GM23338 (cell line): ENCODE data around the gene TNFAIP1. TPM values are rescaled to one million over a fixed set of nuclear protein-coding genes. Genes with fewer than 3 reads are reported as not detected.

Source experiments
- ATAC-seq: fragments of 200-7000 bp; cut with Tn5 transposase; 3 replicates; pipeline ENCODE4 v1.9.1; 2020
- DNase-seq: peaks from one replicate; pipeline ENCODE4 v3.0.0-alpha.2; 2015; ENCODE audit warnings: low spot score
- H2AFZ ChIP-seq: fragments of 200-600 bp; sonication (generic); 2 replicates; pipeline ENCODE4 v1.8.0; 2016; ENCODE audit warnings: antibody characterized with exemption, mild to moderate bottlenecking, moderate library complexity
- H3F3A ChIP-seq: fragments of 200-600 bp; sonication (generic); replicated peaks from 2 replicates; pipeline ENCODE4 v1.8.0; 2017; ENCODE audit warnings: antibody characterized with exemption, mixed run types, low read depth
- H3K27ac ChIP-seq: fragments of 200-600 bp; sonication (generic); 2 replicates; pipeline ENCODE4 v1.6.1; 2016; ENCODE audit warnings: low read depth
- H3K27me3 ChIP-seq: fragments of 200-600 bp; sonication (generic); 2 replicates; pipeline ENCODE4 v1.8.0; 2016; ENCODE audit warnings: mild to moderate bottlenecking, mixed run types, moderate library complexity; ENCODE audit not compliant: insufficient read depth
- H3K36me3 ChIP-seq: fragments of 200-600 bp; sonication (generic); 2 replicates; pipeline ENCODE4 v1.8.0; 2016; ENCODE audit warnings: mild to moderate bottlenecking; ENCODE audit not compliant: insufficient read depth
- H3K4me1 ChIP-seq: fragments of 200-600 bp; sonication (generic); 2 replicates; pipeline ENCODE4 v1.8.0; 2016; ENCODE audit warnings: mild to moderate bottlenecking, moderate library complexity; ENCODE audit not compliant: insufficient read depth
- H3K4me2 ChIP-seq: fragments of 200-600 bp; sonication (generic); 2 replicates; pipeline ENCODE4 v1.7.1; 2017; ENCODE audit warnings: mixed run types
- H3K4me3 ChIP-seq: fragments of 200-600 bp; sonication (generic); 2 replicates; pipeline ENCODE4 v1.6.1; 2016; ENCODE audit warnings: mixed run types
- H3K79me2 ChIP-seq: fragments of 200-600 bp; sonication (generic); replicated peaks from 2 replicates; pipeline ENCODE4 v1.8.0; 2017; ENCODE audit warnings: mild to moderate bottlenecking; ENCODE audit not compliant: insufficient read depth
- H3K9me2 ChIP-seq: fragments of 200-600 bp; sonication (generic); 2 replicates; pipeline ENCODE4 v1.8.0; 2017; ENCODE audit not compliant: insufficient read depth
- H4K20me1 ChIP-seq: fragments of 200-600 bp; sonication (generic); replicated peaks from 2 replicates; pipeline ENCODE4 v1.8.0; 2017; ENCODE audit warnings: mild to moderate bottlenecking; ENCODE audit not compliant: insufficient read depth
- H3K27ac Mint-ChIP-seq: 2 replicates; pipeline ENCODE4 v1.8.0; 2020; ENCODE audit warnings: inconsistent platforms, mild to moderate bottlenecking, moderate library complexity, mixed read lengths
- H3K27me3 Mint-ChIP-seq: 3 replicates; pipeline ENCODE4 v1.8.0; 2022; ENCODE audit warnings: low read depth, mild to moderate bottlenecking, moderate library complexity, mixed read lengths, inconsistent platforms; ENCODE audit not compliant: insufficient read depth, poor library complexity
- H3K36me3 Mint-ChIP-seq: 3 replicates; pipeline ENCODE4 v1.8.0; 2021; ENCODE audit warnings: low read depth, mild to moderate bottlenecking, inconsistent platforms, moderate library complexity, mixed read lengths
- H3K4me1 Mint-ChIP-seq: 3 replicates; pipeline ENCODE4 v1.8.0; 2020; ENCODE audit warnings: mild to moderate bottlenecking, inconsistent platforms, mixed read lengths
- H3K4me3 Mint-ChIP-seq: 3 replicates; pipeline ENCODE4 v1.8.0; 2021; ENCODE audit warnings: moderate library complexity, mild to moderate bottlenecking, inconsistent platforms, mixed read lengths
- H3K9me3 Mint-ChIP-seq: 3 replicates; pipeline ENCODE4 v1.8.0; 2020; ENCODE audit warnings: moderate library complexity, mild to moderate bottlenecking, inconsistent platforms, mixed read lengths
- CREB1 ChIP-seq: fragments of 250-450 bp; sonication (Bioruptor Pico); IDR thresholded peaks from 2 replicates; pipeline ENCODE4 v1.5.0; 2020; ENCODE audit warnings: low read depth, mild to moderate bottlenecking, moderate library complexity
- EZH2 ChIP-seq: fragments of 200-600 bp; sonication (generic); IDR thresholded peaks from one replicate; pipeline ENCODE4 v1.8.0; 2017; ENCODE audit warnings: antibody characterized with exemption, mild to moderate bottlenecking, low read depth; ENCODE audit not compliant: unreplicated experiment
- EZH2phosphoT487 ChIP-seq: fragments of 200-600 bp; sonication (generic); IDR thresholded peaks from one replicate; pipeline ENCODE4 v1.8.1; 2018; ENCODE audit warnings: antibody characterized with exemption; ENCODE audit not compliant: unreplicated experiment
- JUNB ChIP-seq: IDR thresholded peaks from one replicate; pipeline ENCODE4 v1.6.1; 2016; ENCODE audit warnings: antibody characterized with exemption; ENCODE audit not compliant: unreplicated experiment
- NANOG ChIP-seq: IDR thresholded peaks from 2 replicates; pipeline ENCODE4 v1.6.1; 2016; ENCODE audit warnings: antibody characterized with exemption, borderline replicate concordance
- POLR2AphosphoS5 ChIP-seq: IDR thresholded peaks from 2 replicates; pipeline ENCODE4 v1.6.1; 2016; ENCODE audit warnings: antibody characterized with exemption, low read depth
- STAT1 ChIP-seq: IDR thresholded peaks from one replicate; pipeline ENCODE4 v1.6.1; 2016; ENCODE audit warnings: antibody characterized with exemption; ENCODE audit not compliant: unreplicated experiment
- ZNF114 ChIP-seq: fragments of 250-450 bp; sonication (Bioruptor Pico); IDR thresholded peaks from 2 replicates; pipeline ENCODE4 v1.5.0; 2020; ENCODE audit warnings: mild to moderate bottlenecking, moderate library complexity
- ZNF462 ChIP-seq: fragments of 250-450 bp; sonication (Bioruptor Pico); IDR thresholded peaks from 2 replicates; pipeline ENCODE4 v1.5.0; 2020; ENCODE audit warnings: mild to moderate bottlenecking, moderate library complexity
- long read RNA-seq: library from polyadenylated mRNA; unstranded; transcript quantifications from one replicate; pipeline ENCODE4 v2.0.0, GENCODE V29; 2020; ENCODE audit not compliant: unreplicated experiment
- polyA plus RNA-seq: library from polyadenylated mRNA; unstranded; fragments of >200 nt; fragmentation: Nextera tagmentation; extraction: Ambion mirVana; gene quantifications from 2 replicates; pipeline ENCODE4 v1.2.1, GENCODE V29; 2016
- total RNA-seq: library from RNA; depleted of rRNA; stranded (reverse); fragments of >200 nt; shearing (Covaris generic); gene quantifications from 2 replicates; pipeline ENCODE4 v1.2.3, GENCODE V29; 2014; rRNA removed
- TF ChIP-seq, protein P1 (sequence below), 2 experiments: fragments of 200-600 bp in 1 of 2; sonication (generic) in 1 of 2; conservative IDR thresholded peaks; 2 replicates each; pipeline versions ENCODE4 v1.5.1 to v1.6.1; 2016 to 2017; ENCODE audit warnings: antibody characterized with exemption in 2 of 2, low read depth in 2 of 2, mild to moderate bottlenecking in 2 of 2, moderate library complexity in 1 of 2
- TF ChIP-seq, protein P2 (sequence below): IDR thresholded peaks from 2 replicates; pipeline ENCODE4 v1.6.1; 2016; ENCODE audit warnings: antibody characterized with exemption

The TNFAIP1 gene, protein sequence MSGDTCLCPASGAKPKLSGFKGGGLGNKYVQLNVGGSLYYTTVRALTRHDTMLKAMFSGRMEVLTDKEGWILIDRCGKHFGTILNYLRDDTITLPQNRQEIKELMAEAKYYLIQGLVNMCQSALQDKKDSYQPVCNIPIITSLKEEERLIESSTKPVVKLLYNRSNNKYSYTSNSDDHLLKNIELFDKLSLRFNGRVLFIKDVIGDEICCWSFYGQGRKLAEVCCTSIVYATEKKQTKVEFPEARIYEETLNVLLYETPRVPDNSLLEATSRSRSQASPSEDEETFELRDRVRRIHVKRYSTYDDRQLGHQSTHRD
- total RNA-seq (8.9 and 13.1 TPM in 2 replicates), polyA plus RNA-seq (6.3 and 6.4 TPM in 2 replicates)
- long read RNA-seq, partial matches to known transcripts: 1 of 5 reads
- long read RNA-seq, other reads (novel, unspliced or antisense): 1 of 5 reads

- Mint-ChIP-seq H3K4me1 (peaks cover 24% of the 10 kb centered on the region), H3K27me3 (peaks cover 15% of the 10 kb centered on the region), H3K9me3 (no peaks in the 10 kb centered on the region), H3K36me3 (peaks cover under 1% of the 10 kb centered on the region; the same call in 1 of the 3 replicates), H3K27ac (peak within 1 kb of the TSS; percentile 97), H3K4me3 (peak within 1 kb of the TSS; percentile 98)
- no peaks in the 10 kb centered on the region for H3K9me2 ChIP-seq
- peak within 1 kb of the TSS; percentile 51; the same call in 1 of the 2 replicates for H3K27ac ChIP-seq
- peaks cover 22% of the 10 kb centered on the region for H3K79me2 ChIP-seq
- peaks cover 5% of the 10 kb centered on the region; the same call in 1 of the 2 replicates for H4K20me1 ChIP-seq
- peak within 1 kb of the TSS; percentile 86 for H3K4me2 ChIP-seq
- ATAC-seq (peak; percentile 93), DNase-seq (peak; percentile 100)
- peaks cover 11% of the 10 kb centered on the region for H3K4me1 ChIP-seq
- H3K27me3 ChIP-seq: no peaks in the 10 kb centered on the region
- peak within 1 kb of the TSS; percentile 48 for H2AFZ ChIP-seq
- H3K4me3 ChIP-seq: peak within 1 kb of the TSS; percentile 80
- no peaks in the 10 kb centered on the region for H3K36me3 ChIP-seq
- TF ChIP-seq EZH2 (no peak), EZH2phosphoT487 (no peak), CREB1 (CRISPR knock-in tag) (peak; percentile 99), POLR2AphosphoS5 (peak; percentile 82), STAT1 (no peak), ZNF114 (CRISPR knock-in tag) (no peak), NANOG (no peak), JUNB (no peak), ZNF462 (CRISPR knock-in tag) (no peak)
- TF ChIP-seq, protein P1, sequence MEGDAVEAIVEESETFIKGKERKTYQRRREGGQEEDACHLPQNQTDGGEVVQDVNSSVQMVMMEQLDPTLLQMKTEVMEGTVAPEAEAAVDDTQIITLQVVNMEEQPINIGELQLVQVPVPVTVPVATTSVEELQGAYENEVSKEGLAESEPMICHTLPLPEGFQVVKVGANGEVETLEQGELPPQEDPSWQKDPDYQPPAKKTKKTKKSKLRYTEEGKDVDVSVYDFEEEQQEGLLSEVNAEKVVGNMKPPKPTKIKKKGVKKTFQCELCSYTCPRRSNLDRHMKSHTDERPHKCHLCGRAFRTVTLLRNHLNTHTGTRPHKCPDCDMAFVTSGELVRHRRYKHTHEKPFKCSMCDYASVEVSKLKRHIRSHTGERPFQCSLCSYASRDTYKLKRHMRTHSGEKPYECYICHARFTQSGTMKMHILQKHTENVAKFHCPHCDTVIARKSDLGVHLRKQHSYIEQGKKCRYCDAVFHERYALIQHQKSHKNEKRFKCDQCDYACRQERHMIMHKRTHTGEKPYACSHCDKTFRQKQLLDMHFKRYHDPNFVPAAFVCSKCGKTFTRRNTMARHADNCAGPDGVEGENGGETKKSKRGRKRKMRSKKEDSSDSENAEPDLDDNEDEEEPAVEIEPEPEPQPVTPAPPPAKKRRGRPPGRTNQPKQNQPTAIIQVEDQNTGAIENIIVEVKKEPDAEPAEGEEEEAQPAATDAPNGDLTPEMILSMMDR (conservative IDR thresholded peaks at IDR 0.05; ENCODE audit: low read depth in 2 of 2): no peak
- TF ChIP-seq, protein P2, sequence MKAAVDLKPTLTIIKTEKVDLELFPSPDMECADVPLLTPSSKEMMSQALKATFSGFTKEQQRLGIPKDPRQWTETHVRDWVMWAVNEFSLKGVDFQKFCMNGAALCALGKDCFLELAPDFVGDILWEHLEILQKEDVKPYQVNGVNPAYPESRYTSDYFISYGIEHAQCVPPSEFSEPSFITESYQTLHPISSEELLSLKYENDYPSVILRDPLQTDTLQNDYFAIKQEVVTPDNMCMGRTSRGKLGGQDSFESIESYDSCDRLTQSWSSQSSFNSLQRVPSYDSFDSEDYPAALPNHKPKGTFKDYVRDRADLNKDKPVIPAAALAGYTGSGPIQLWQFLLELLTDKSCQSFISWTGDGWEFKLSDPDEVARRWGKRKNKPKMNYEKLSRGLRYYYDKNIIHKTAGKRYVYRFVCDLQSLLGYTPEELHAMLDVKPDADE: peak; percentile 99
- H3F3A ChIP-seq: no peaks in the 10 kb centered on the region
These were observed at the start of gene TNFAIP1, which contains the start of gene IFT20 for GRCh38 chr17:28335201-28335958. Gene TNFAIP1, plus strand, starts transcription at chr17:28335761. Its CDS starts 3,761 bp downstream, at chr17:28339522. Gene IFT20, minus strand, starts transcription at chr17:28335472. Its CDS starts 3,487 bp downstream, at chr17:28331985.
